Measurements from ENCODE around the gene PDE10A. TPM values are rescaled to one million over a fixed set of nuclear protein-coding genes. Genes with fewer than 3 reads are reported as not detected.

PDE10A gene
- total RNA-seq, 1 donor from 2014 or later: 14.4 TPM

- no peaks in the 10 kb centered on the region for H3K27me3 Mint-ChIP-seq
- H3K4me3 Mint-ChIP-seq (ENCODE audit: low read depth): no peak overlapping the region
- no peaks in the 10 kb centered on the region for H3K9me3 Mint-ChIP-seq (ENCODE audit: low read depth)
- H3K4me1 Mint-ChIP-seq (ENCODE audit: low read depth): peaks cover 7% of the 10 kb centered on the region
- no peak for TF ChIP-seq CTCF (IDR thresholded peaks at IDR 0.05; ENCODE audit: unreplicated experiment)
- H3K27ac Mint-ChIP-seq: no peak overlapping the region
- peaks cover 1% of the 10 kb centered on the region for H3K36me3 Mint-ChIP-seq (ENCODE audit: insufficient read depth)
- no peak for DNase-seq (ENCODE audit: low spot score, unreplicated experiment)
These were observed 117.2 kb downstream of the PDE10A start for GRCh38 chr6:165545806-165546205.

- Mint-ChIP-seq H3K4me3 (ENCODE audit: low read depth) (no peak overlapping the region), H3K27me3 (no peaks in the 10 kb centered on the region), H3K27ac (no peak overlapping the region), H3K36me3 (ENCODE audit: insufficient read depth) (peaks cover 1% of the 10 kb centered on the region), H3K4me1 (ENCODE audit: low read depth) (peaks cover 7% of the 10 kb centered on the region), H3K9me3 (ENCODE audit: low read depth) (no peaks in the 10 kb centered on the region)
- no peak for TF ChIP-seq CTCF (IDR thresholded peaks at IDR 0.05; ENCODE audit: unreplicated experiment)
- DNase-seq (ENCODE audit: low spot score, unreplicated experiment): no peak
These were observed 119.3 kb downstream of the PDE10A start for GRCh38 chr6:165543781-165544180.

- DNase-seq (ENCODE audit: low spot score, unreplicated experiment): no peak
- no peak overlapping the region for H3K27ac Mint-ChIP-seq
- H3K27me3 Mint-ChIP-seq: no peaks in the 10 kb centered on the region
- no peak overlapping the region for H3K4me3 Mint-ChIP-seq (ENCODE audit: low read depth)
- H3K9me3 Mint-ChIP-seq (ENCODE audit: low read depth): peaks cover 24% of the 10 kb centered on the region
- peaks cover 11% of the 10 kb centered on the region for H3K36me3 Mint-ChIP-seq (ENCODE audit: insufficient read depth)
- TF ChIP-seq CTCF (IDR thresholded peaks at IDR 0.05; ENCODE audit: unreplicated experiment): no peak
- H3K4me1 Mint-ChIP-seq (ENCODE audit: low read depth): no peaks in the 10 kb centered on the region
These were observed 126.1 kb downstream of the PDE10A start for GRCh38 chr6:165536911-165537310.

GRCh38 chr6:165519316-165519715 lies 143.7 kb downstream of the PDE10A start:
- H3K4me3 Mint-ChIP-seq (ENCODE audit: low read depth): no peak overlapping the region
- no peak for TF ChIP-seq CTCF (IDR thresholded peaks at IDR 0.05; ENCODE audit: unreplicated experiment)
- no peaks in the 10 kb centered on the region for H3K27me3 Mint-ChIP-seq
- no peak overlapping the region for H3K27ac Mint-ChIP-seq
- DNase-seq (ENCODE audit: low spot score, unreplicated experiment): no peak
- H3K4me1 Mint-ChIP-seq (ENCODE audit: low read depth): no peaks in the 10 kb centered on the region
- H3K36me3 Mint-ChIP-seq (ENCODE audit: insufficient read depth): no peaks in the 10 kb centered on the region
- no peaks in the 10 kb centered on the region for H3K9me3 Mint-ChIP-seq (ENCODE audit: low read depth)

GRCh38 chr6:165515963-165516624 lies 146.9 kb downstream of the PDE10A start:
- no peak overlapping the region for H3K27ac Mint-ChIP-seq
- H3K9me3 Mint-ChIP-seq (ENCODE audit: low read depth): no peaks in the 10 kb centered on the region
- no peaks in the 10 kb centered on the region for H3K36me3 Mint-ChIP-seq (ENCODE audit: insufficient read depth)
- H3K4me3 Mint-ChIP-seq (ENCODE audit: low read depth): no peak overlapping the region
- DNase-seq (ENCODE audit: low spot score, unreplicated experiment): no peak
- TF ChIP-seq CTCF (IDR thresholded peaks at IDR 0.05; ENCODE audit: unreplicated experiment): no peak
- H3K27me3 Mint-ChIP-seq: no peaks in the 10 kb centered on the region
- H3K4me1 Mint-ChIP-seq (ENCODE audit: low read depth): no peaks in the 10 kb centered on the region
